GM12801 (cell line): Measurements from ENCODE around the gene OAS2.

ENCODE experiments used
- CTCF ChIP-seq: IDR thresholded peaks from one replicate; pipeline ENCODE4 v1.5.1; 2011; ENCODE audit warnings: control low read depth; ENCODE audit not compliant: insufficient read length; ENCODE audit errors: extremely low read depth

Gene OAS2

GRCh38 chr12:113006641-113007040 is 28.3 kb downstream of the OAS2 start:
- no peak for TF ChIP-seq CTCF

- TF ChIP-seq CTCF, result no peak
Measured at GRCh38 chr12:113007166-113007565, 28.8 kb downstream of the OAS2 start.

GRCh38 chr12:113010701-113011100 is 32.4 kb downstream of the OAS2 start:
- no peak for TF ChIP-seq CTCF

- TF ChIP-seq CTCF, result no peak
Measured at GRCh38 chr12:113014565-113014964, 36.2 kb downstream of the OAS2 start.

- no peak for TF ChIP-seq CTCF
Measured at GRCh38 chr12:113016796-113017195, 38.5 kb downstream of the OAS2 start.

- no peak for TF ChIP-seq CTCF
Measured at GRCh38 chr12:113019025-113019424, 40.7 kb downstream of the OAS2 start.

GRCh38 chr12:113021500-113021899 is 43.2 kb downstream of the OAS2 start:
- TF ChIP-seq CTCF, result no peak
